ENCODE measurements around the gene FIGN. TPM values are rescaled to one million over a fixed set of nuclear protein-coding genes. Genes with fewer than 3 reads are reported as not detected.

FIGN gene
- total RNA-seq, 1 experiment from 2014 or later = 1.5 TPM

GRCh38 chr2:163649080-163649479, 86.7 kb downstream of the FIGN start:
- intact Hi-C loops (cut with micrococcal nuclease) = no loop called here
- H3K9ac ChIP-seq (ENCODE audit: low read length) = no peak overlapping the region
- H3K36me3 ChIP-seq (ENCODE audit: low read depth, low read length) = no peaks in the 10 kb centered on the region
- DNase-seq (no peak), ATAC-seq (no peak)
- no peak overlapping the region for H3K4me2 ChIP-seq (ENCODE audit: low read length)
- H3K9me3 ChIP-seq (ENCODE audit: low read length) = no peaks in the 10 kb centered on the region
- POLR2A ChIA-PET (ENCODE audit: unreplicated experiment) = no interaction called here
- no peaks in the 10 kb centered on the region for H3K27me3 ChIP-seq (ENCODE audit: low read length)
- H4K20me1 ChIP-seq (ENCODE audit: low read length) = no peaks in the 10 kb centered on the region
- H3K4me3 ChIP-seq (ENCODE audit: low read length) = no peak overlapping the region
- no TSS peak for BruUV-seq (replicated peaks)
- TF ChIP-seq CTCF (conservative IDR thresholded peaks at IDR 0.05; ENCODE audit: low read depth, low read length) (no peak), EZH2phosphoT487 (IDR thresholded peaks at IDR 0.05; ENCODE audit: borderline replicate concordance, low read length) (no peak), EZH2 (IDR thresholded peaks at IDR 0.05; ENCODE audit: low read length, unreplicated experiment) (no peak)
- no peak overlapping the region for H2AFZ ChIP-seq (ENCODE audit: low read length)
- H3F3A ChIP-seq (ENCODE audit: low read length, unreplicated experiment) = no peaks in the 10 kb centered on the region
- CTCF ChIA-PET = no interaction called here
- H3K9me2 ChIP-seq (replicated peaks; ENCODE audit: low read length) = no peaks in the 10 kb centered on the region
- H3K79me2 ChIP-seq (ENCODE audit: low read length) = no peaks in the 10 kb centered on the region
- no peak overlapping the region for H3K27ac ChIP-seq (ENCODE audit: low read length)
- no peaks in the 10 kb centered on the region for H3K4me1 ChIP-seq (ENCODE audit: insufficient read depth, low read length)

GRCh38 chr2:163647300-163647699, 88.5 kb downstream of the FIGN start:
- Histone ChIP-seq H3K4me1 (ENCODE audit: insufficient read depth, low read length) (no peaks in the 10 kb centered on the region), H3K79me2 (ENCODE audit: low read length) (no peaks in the 10 kb centered on the region), H3K4me3 (ENCODE audit: low read length) (no peak overlapping the region), H3K9me2 (replicated peaks; ENCODE audit: low read length) (no peaks in the 10 kb centered on the region), H2AFZ (ENCODE audit: low read length) (no peak overlapping the region), H3K36me3 (ENCODE audit: low read depth, low read length) (no peaks in the 10 kb centered on the region), H4K20me1 (ENCODE audit: low read length) (no peaks in the 10 kb centered on the region), H3K9me3 (ENCODE audit: low read length) (no peaks in the 10 kb centered on the region), H3F3A (ENCODE audit: low read length, unreplicated experiment) (no peaks in the 10 kb centered on the region), H3K4me2 (ENCODE audit: low read length) (no peak overlapping the region), H3K27me3 (ENCODE audit: low read length) (no peaks in the 10 kb centered on the region), H3K9ac (ENCODE audit: low read length) (no peak overlapping the region), H3K27ac (ENCODE audit: low read length) (no peak overlapping the region)
- CTCF ChIA-PET = no interaction called here
- intact Hi-C loops (cut with micrococcal nuclease) = no loop called here
- no peak for ATAC-seq
- no peak for DNase-seq
- TF ChIP-seq EZH2phosphoT487 (IDR thresholded peaks at IDR 0.05; ENCODE audit: borderline replicate concordance, low read length) (no peak), EZH2 (IDR thresholded peaks at IDR 0.05; ENCODE audit: low read length, unreplicated experiment) (no peak), CTCF (conservative IDR thresholded peaks at IDR 0.05; ENCODE audit: low read depth, low read length) (no peak)
- POLR2A ChIA-PET (ENCODE audit: unreplicated experiment) = interaction anchor here (0.6 kb wide), 1 partner anchor 205 kb away, joined by 3 read pairs; no protein-coding TSS in a partner anchor
- no TSS peak for BruUV-seq (replicated peaks)

- Histone ChIP-seq H3K9me2 (replicated peaks; ENCODE audit: low read length) (no peaks in the 10 kb centered on the region), H3F3A (ENCODE audit: low read length, unreplicated experiment) (no peaks in the 10 kb centered on the region), H3K9ac (ENCODE audit: low read length) (no peak overlapping the region), H3K4me1 (ENCODE audit: insufficient read depth, low read length) (no peaks in the 10 kb centered on the region), H3K4me3 (ENCODE audit: low read length) (no peak overlapping the region), H3K79me2 (ENCODE audit: low read length) (no peaks in the 10 kb centered on the region), H3K27me3 (ENCODE audit: low read length) (no peaks in the 10 kb centered on the region), H3K4me2 (ENCODE audit: low read length) (no peak overlapping the region), H3K36me3 (ENCODE audit: low read depth, low read length) (no peaks in the 10 kb centered on the region), H3K27ac (ENCODE audit: low read length) (no peak overlapping the region), H3K9me3 (ENCODE audit: low read length) (no peaks in the 10 kb centered on the region), H4K20me1 (ENCODE audit: low read length) (no peaks in the 10 kb centered on the region), H2AFZ (ENCODE audit: low read length) (no peak overlapping the region)
- intact Hi-C loops (cut with micrococcal nuclease) = no loop called here
- DNase-seq (no peak), ATAC-seq (no peak)
- POLR2A ChIA-PET (ENCODE audit: unreplicated experiment) = interaction anchor here (0.6 kb wide), 1 partner anchor 206 kb away, joined by 3 read pairs; no protein-coding TSS in a partner anchor
- no TSS peak for BruUV-seq (replicated peaks)
- TF ChIP-seq CTCF (conservative IDR thresholded peaks at IDR 0.05; ENCODE audit: low read depth, low read length) (no peak), EZH2 (IDR thresholded peaks at IDR 0.05; ENCODE audit: low read length, unreplicated experiment) (no peak), EZH2phosphoT487 (IDR thresholded peaks at IDR 0.05; ENCODE audit: borderline replicate concordance, low read length) (no peak)
- CTCF ChIA-PET = no interaction called here
These were observed 89.1 kb downstream of the FIGN start for GRCh38 chr2:163646687-163647086.
